SK-N-MC (cell line): ENCODE results near the gene MPHOSPH9.

Source experiments
- DNase-seq: peaks from one replicate; pipeline ENCODE4 v3.0.0-alpha.2; 2011; ENCODE audit warnings: low read depth, low spot score
- H3K27ac ChIP-seq: fragments of 200-600 bp; sonication (generic); 2 replicates; pipeline ENCODE4 v1.5.1; 2016; ENCODE audit warnings: mixed run types
- H3K36me3 ChIP-seq: fragments of 200-600 bp; sonication (generic); 2 replicates; pipeline ENCODE4 v1.6.1; 2017; ENCODE audit warnings: antibody characterized with exemption, low read length, mixed read lengths; ENCODE audit not compliant: insufficient read depth
- H3K4me3 ChIP-seq: fragments of 200-600 bp; sonication (generic); 2 replicates; pipeline ENCODE4 v1.5.1; 2016
- H3K9ac ChIP-seq: fragments of 200-600 bp; sonication (generic); 2 replicates; pipeline ENCODE4 v1.8.0; 2017; ENCODE audit warnings: mixed run types, mixed read lengths; ENCODE audit not compliant: insufficient read length
- H3K9me3 ChIP-seq: fragments of 200-600 bp; sonication (generic); 2 replicates; pipeline ENCODE4 v1.6.1; 2017; ENCODE audit warnings: low read depth, mild to moderate bottlenecking, antibody characterized with exemption, low read length, moderate library complexity, mixed read lengths
- EZH2 ChIP-seq: fragments of 200-600 bp; sonication (generic); IDR thresholded peaks from one replicate; pipeline ENCODE4 v1.6.1; 2017; ENCODE audit warnings: antibody characterized with exemption
- FOXP2 ChIP-seq: optimal IDR thresholded peaks from 2 replicates; pipeline ENCODE3; 2011; ENCODE audit warnings: mild to moderate bottlenecking, moderate library complexity; ENCODE audit not compliant: insufficient read depth; ENCODE audit errors: extremely low read length, control extremely low read depth
- POLR2AphosphoS5 ChIP-seq: IDR thresholded peaks from 2 replicates; pipeline ENCODE4 v1.6.1; 2012; ENCODE audit warnings: mild to moderate bottlenecking, low read depth, low read length, borderline replicate concordance

Gene MPHOSPH9

DNA sequence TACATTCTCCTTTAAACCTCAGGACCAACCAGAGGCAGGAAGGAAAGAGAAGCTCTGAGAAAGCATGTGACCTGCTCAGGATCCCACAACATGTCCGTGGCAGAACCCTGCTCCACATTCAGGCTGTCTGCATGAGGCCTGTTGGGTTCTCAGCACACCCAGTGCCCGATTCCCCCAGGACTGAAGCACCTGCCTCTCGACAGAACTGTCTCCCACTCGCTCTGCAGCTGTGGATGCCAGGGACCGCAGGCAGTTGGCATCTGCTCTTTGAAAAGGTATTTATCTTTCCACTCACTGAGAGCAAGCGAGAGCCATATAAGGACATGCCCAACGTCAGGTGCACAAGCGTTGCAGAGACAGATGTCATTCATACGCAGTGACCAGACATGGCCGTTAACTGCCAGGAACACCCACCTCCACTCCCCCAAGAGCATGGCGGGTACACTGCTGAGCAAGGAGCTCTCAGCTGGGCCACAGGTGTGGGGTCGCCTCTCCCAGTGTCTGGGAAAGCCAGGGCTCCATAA, 101.0 kb downstream of the MPHOSPH9 start:
- DNase-seq = no peak
- Histone ChIP-seq H3K27ac (no peak overlapping the region), H3K9ac (no peak overlapping the region), H3K9me3 (no peaks in the 10 kb centered on the region), H3K36me3 (no peaks in the 10 kb centered on the region), H3K4me3 (no peak overlapping the region)
- TF ChIP-seq FOXP2 (no peak), EZH2 (no peak), POLR2AphosphoS5 (no peak)

- TF ChIP-seq FOXP2 (no peak), POLR2AphosphoS5 (no peak), EZH2 (no peak)
- H3K4me3 ChIP-seq = no peak overlapping the region
- DNase-seq = no peak
- no peaks in the 10 kb centered on the region for H3K9me3 ChIP-seq
- no peak overlapping the region for H3K27ac ChIP-seq
- H3K9ac ChIP-seq = no peak overlapping the region
- H3K36me3 ChIP-seq = no peaks in the 10 kb centered on the region
These were observed 101.6 kb downstream of the MPHOSPH9 start for GRCh38 chr12:123131291-123131832.

- DNase-seq = no peak
These were observed 103.3 kb downstream of the MPHOSPH9 start for GRCh38 chr12:123129621-123130020.

DNA sequence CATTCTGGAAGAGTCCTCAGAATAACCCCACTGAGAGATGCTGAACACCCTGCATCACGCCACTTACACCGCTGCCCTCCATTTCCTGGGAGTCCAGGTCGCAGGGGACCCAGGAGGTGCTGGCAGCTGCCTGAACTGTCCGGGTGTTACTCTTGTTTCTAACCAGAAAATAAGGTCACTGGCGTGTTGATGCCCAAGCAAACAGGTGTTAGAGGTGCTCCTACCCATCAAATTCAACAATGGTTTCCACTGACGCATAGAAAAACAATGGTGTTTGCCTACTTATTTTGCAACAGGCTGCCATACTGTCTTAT, 105.8 kb downstream of the MPHOSPH9 start:
- H3K4me3 ChIP-seq = no peak overlapping the region
- TF ChIP-seq EZH2 (no peak), FOXP2 (no peak), POLR2AphosphoS5 (no peak)
- no peaks in the 10 kb centered on the region for H3K9me3 ChIP-seq
- no peak overlapping the region for H3K27ac ChIP-seq
- H3K9ac ChIP-seq = no peak overlapping the region
- no peak for DNase-seq
- no peaks in the 10 kb centered on the region for H3K36me3 ChIP-seq

More at GRCh38 chr12:123129621-123130020, 103.3 kb downstream of the MPHOSPH9 start:
- Histone ChIP-seq H3K27ac (no peak overlapping the region), H3K9me3 (no peaks in the 10 kb centered on the region), H3K4me3 (no peak overlapping the region), H3K36me3 (no peaks in the 10 kb centered on the region), H3K9ac (no peak overlapping the region)
- no peak for TF ChIP-seq POLR2AphosphoS5
- TF ChIP-seq EZH2 = no peak
- no peak for TF ChIP-seq FOXP2

DNA sequence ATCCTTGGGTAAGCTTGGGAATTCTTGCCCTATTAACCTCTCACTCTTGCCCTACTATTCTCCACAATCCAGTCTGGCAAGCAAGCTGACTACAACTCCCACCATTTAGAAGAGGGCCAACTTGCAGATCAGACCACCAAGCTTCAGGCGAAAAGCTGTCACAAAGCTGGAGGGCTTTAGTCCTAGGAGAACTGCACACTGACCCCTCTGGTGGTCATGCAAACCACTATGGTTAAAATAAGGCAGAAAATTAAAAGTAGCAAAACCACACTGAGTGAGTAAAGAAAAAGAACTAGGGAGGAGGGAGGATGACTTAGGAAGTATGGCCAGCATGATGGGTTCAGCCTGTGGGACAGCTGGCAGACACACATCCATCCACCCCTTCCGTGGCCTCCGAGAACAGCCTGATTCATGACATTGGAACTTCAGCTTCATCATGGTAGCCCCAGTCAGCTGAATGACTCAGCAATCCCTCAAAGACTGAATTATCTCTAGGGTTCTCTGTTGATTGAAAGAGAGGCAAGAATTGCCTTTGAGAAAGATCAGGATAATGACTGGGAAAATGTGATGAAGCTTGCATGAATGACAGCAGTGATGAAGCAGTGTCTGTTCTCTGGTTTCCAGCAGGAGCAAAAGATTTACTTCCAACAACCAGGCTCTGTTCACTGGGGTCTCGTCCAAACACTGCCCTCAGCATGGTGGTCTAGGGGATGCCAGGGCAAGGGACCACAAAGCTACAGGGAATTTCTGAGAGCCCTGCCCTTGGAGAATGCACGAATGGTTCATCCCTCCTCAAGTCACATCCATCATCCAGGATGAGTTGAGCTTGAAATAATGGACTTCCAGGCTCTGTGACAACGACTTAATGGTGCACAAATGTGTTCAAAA, 106.4 kb downstream of the MPHOSPH9 start:
- TF ChIP-seq FOXP2 = no peak
- no peak for TF ChIP-seq POLR2AphosphoS5
- no peak for TF ChIP-seq EZH2
- no peaks in the 10 kb centered on the region for H3K9me3 ChIP-seq
- no peaks in the 10 kb centered on the region for H3K36me3 ChIP-seq
- H3K27ac ChIP-seq = no peak overlapping the region
- DNase-seq = no peak
- H3K4me3 ChIP-seq = no peak overlapping the region
- no peak overlapping the region for H3K9ac ChIP-seq

DNA sequence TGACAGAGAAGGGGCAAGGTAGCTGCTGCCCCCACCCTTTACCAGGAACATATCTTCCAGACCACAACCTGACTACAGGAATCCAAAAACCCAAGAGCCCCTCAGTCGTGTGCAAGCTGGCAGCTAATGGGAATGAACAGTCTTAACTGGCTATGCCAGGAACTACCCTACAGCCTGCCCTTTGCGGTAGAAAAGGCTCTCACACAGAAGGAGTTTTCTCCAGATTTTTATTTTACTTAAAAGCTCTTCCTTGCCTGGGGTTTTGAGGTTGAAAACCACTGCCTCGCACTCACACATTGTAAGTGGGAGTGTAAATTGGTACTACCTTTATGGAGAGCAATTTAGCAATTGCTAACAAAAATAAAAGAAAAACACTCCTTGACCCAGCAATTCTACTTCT, 110.3 kb downstream of the MPHOSPH9 start:
- TF ChIP-seq EZH2 = no peak
- TF ChIP-seq FOXP2 = no peak
- TF ChIP-seq POLR2AphosphoS5 = no peak
- no peaks in the 10 kb centered on the region for H3K36me3 ChIP-seq
- no peak overlapping the region for H3K27ac ChIP-seq
- no peaks in the 10 kb centered on the region for H3K9me3 ChIP-seq
- H3K9ac ChIP-seq = no peak overlapping the region
- no peak for DNase-seq
- H3K4me3 ChIP-seq = no peak overlapping the region

DNA sequence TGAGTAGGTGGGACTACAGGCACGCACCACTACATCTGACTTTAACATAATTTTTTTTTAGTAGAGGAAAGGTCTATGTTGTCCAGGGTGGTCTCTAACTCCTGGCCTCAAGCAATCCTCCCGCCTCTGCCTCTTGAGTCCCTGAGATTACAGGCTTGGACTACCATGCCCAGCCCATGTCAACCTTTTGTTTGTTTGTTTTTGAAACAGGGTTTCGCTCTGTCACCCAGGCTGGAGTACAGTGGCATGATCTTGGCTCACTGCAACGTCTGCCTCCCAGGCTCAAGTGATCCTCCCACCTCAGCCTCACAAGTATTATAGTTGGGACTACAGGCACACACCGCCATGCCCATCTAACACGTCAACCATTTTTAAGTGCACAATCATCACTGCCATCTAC, 111.3 kb downstream of the MPHOSPH9 start:
- Histone ChIP-seq H3K27ac (no peak overlapping the region), H3K9ac (no peak overlapping the region), H3K36me3 (no peaks in the 10 kb centered on the region), H3K4me3 (no peak overlapping the region), H3K9me3 (no peaks in the 10 kb centered on the region)
- no peak for TF ChIP-seq FOXP2
- TF ChIP-seq EZH2 = no peak
- no peak for TF ChIP-seq POLR2AphosphoS5
- DNase-seq = no peak

DNA sequence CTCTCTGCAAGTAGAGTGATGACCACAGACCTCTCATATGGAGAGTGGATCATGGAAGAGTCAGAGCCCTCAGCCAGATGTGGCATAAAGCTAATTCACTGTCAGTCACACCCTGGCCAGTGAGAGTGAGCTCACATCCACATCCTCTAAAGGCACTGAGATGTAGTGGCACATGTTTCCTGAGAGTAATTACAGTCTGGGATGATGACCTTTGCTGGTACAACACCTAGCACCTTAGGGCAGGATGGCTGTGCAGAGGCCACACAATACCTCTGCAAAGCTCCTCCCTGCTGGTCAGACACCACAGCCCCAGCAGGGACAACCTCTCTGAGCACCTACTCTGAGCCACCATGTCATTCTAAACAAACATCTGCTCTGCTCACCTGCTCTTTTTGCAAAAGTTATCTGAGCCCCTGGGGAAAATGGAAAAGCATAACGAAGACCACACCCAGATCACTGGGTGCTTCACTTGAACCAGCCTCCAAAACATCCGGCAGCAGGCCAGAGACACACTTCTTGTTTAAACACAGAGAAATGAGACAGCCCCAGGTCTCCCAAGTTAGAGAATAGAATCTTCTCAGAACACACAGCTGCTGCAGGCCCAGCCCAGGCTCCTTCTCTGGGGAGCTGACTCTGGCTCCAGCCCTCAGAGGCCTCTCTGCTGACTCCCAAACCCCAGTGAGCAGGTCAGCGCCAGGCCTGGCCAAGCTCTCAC, 112.3 kb downstream of the MPHOSPH9 start:
- no peak overlapping the region for H3K4me3 ChIP-seq
- TF ChIP-seq FOXP2 (no peak), POLR2AphosphoS5 (no peak), EZH2 (no peak)
- H3K27ac ChIP-seq = no peak overlapping the region
- H3K9me3 ChIP-seq = no peaks in the 10 kb centered on the region
- no peak for DNase-seq
- H3K36me3 ChIP-seq = no peaks in the 10 kb centered on the region
- H3K9ac ChIP-seq = no peak overlapping the region
